HL-60/S4 (cell line): ENCODE measurements around the gene MEIS2.

Source experiments
- in situ Hi-C: fragments of 300-500 bp; cut with MboI; formaldehyde crosslinking; loops from 2 replicates; pipeline ENCODE4 v1.14.3; 2022; ENCODE audit warnings: low sequenced_read_pairs

MEIS2 gene

GRCh38 chr15:37100109-37100965 is at the start of gene MEIS2:
Gene MEIS2 (minus strand): TSS chr15:37100549. CDS start chr15:37099466, 1,083 bp downstream.
- in situ Hi-C loops = loop anchor here (25.0 kb wide), 1 partner anchor 213 kb away; no protein-coding TSS in a partner anchor

- in situ Hi-C loops = no loop called here
Observed at GRCh38 chr15:37149146-37149545, 48.8 kb upstream of the MEIS2 start.

- in situ Hi-C loops = no loop called here
Observed at GRCh38 chr15:37148714-37149113, 48.4 kb upstream of the MEIS2 start.

- in situ Hi-C loops = no loop called here
Observed at GRCh38 chr15:37143351-37143750, 43.0 kb upstream of the MEIS2 start.

GRCh38 chr15:37142371-37142770 is 42.0 kb upstream of the MEIS2 start:
- in situ Hi-C loops = no loop called here

GRCh38 chr15:37140531-37141058 is 40.2 kb upstream of the MEIS2 start:
- in situ Hi-C loops = no loop called here

GRCh38 chr15:37138591-37139215 is 38.4 kb upstream of the MEIS2 start:
- in situ Hi-C loops = no loop called here

GRCh38 chr15:37137221-37137620 is 36.9 kb upstream of the MEIS2 start:
- in situ Hi-C loops = no loop called here

GRCh38 chr15:37136666-37137065 is 36.3 kb upstream of the MEIS2 start:
- in situ Hi-C loops = no loop called here

- in situ Hi-C loops = no loop called here
Observed at GRCh38 chr15:37135225-37135624, 34.9 kb upstream of the MEIS2 start.

- in situ Hi-C loops = no loop called here
Observed at GRCh38 chr15:37134699-37135131, 34.4 kb upstream of the MEIS2 start.

GRCh38 chr15:37134244-37134643 is 33.9 kb upstream of the MEIS2 start:
- in situ Hi-C loops = no loop called here

GRCh38 chr15:37133602-37134001 is 33.3 kb upstream of the MEIS2 start:
- in situ Hi-C loops = no loop called here

GRCh38 chr15:37132826-37133417 is 32.6 kb upstream of the MEIS2 start:
- in situ Hi-C loops = no loop called here

GRCh38 chr15:37131621-37132020 is 31.3 kb upstream of the MEIS2 start:
- in situ Hi-C loops = no loop called here

- in situ Hi-C loops = no loop called here
Observed at GRCh38 chr15:37130356-37130755, 30.0 kb upstream of the MEIS2 start.

GRCh38 chr15:37125143-37125542 is 24.8 kb upstream of the MEIS2 start:
- in situ Hi-C loops = no loop called here

GRCh38 chr15:37124331-37124730 is 24.0 kb upstream of the MEIS2 start:
- in situ Hi-C loops = loop anchor here (25.0 kb wide), 1 partner anchor 237 kb away; no protein-coding TSS in a partner anchor

- in situ Hi-C loops = loop anchor here (25.0 kb wide), 1 partner anchor 235 kb away; no protein-coding TSS in a partner anchor
Observed at GRCh38 chr15:37122703-37123102, 22.4 kb upstream of the MEIS2 start.

- in situ Hi-C loops = loop anchor here (25.0 kb wide), 1 partner anchor 234 kb away; no protein-coding TSS in a partner anchor
Observed at GRCh38 chr15:37121492-37121891, 21.1 kb upstream of the MEIS2 start.

GRCh38 chr15:37117030-37117429 is 16.7 kb upstream of the MEIS2 start:
- in situ Hi-C loops = loop anchor here (25.0 kb wide), 1 partner anchor 230 kb away; no protein-coding TSS in a partner anchor
